SIG-M5 treated with dmso at 0.1 percent for 504 hours (cell line): ENCODE results near the gene C19orf81.
A peak's percentile ranks its signal among the peaks of the same experiment; 100 is the strongest.

ENCODE experiments used
- DNase-seq: peaks from one replicate; lab custom pipeline; 2025; ENCODE audit not compliant: unreplicated experiment; lab: John Stamatoyannopoulos, UW

C19orf81 gene

DNA sequence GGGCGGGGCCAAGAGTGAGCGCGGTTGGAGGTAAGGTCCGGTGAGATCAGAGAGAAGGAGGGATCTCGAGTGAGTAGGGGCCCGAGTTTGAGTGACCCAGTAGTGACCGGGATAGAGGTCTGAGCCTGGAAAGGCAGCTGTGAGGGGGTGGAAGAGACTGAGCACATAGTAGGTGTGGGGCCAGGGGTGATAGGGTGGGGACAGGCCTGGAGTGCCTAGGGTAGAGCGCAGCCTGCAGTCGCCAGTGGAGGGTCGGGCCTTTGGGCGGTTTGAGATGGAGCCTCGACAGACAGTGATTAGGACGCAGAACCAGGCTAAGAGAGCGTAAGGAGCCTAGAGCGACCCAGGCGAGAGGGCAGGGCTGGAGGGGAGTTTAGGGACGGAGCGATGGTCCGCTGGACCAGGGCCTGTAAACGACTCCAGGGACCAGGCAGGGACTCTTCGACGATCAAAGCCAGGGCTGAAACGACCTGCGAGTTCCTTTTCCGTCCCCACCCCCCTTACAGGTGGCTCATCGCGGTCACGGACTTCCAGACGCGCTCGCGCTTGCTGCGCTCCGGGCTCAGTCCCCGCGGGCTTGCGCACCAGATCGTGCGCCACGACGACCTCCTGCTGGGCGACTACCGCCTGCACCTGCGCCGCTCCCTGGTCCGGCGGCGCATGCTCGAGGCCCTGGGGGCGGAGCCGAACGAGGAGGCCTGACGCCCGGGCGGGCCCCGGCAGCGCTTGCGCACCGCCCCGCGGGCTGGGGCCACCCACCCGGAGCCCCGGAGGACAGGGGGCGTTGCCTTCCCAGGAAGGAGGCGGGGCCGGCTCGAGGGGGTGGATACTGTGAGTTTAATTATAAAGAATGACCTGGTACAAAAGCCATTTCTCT lies 9.4 kb downstream of the C19orf81 start:
- peak; percentile 73 for DNase-seq

DNA sequence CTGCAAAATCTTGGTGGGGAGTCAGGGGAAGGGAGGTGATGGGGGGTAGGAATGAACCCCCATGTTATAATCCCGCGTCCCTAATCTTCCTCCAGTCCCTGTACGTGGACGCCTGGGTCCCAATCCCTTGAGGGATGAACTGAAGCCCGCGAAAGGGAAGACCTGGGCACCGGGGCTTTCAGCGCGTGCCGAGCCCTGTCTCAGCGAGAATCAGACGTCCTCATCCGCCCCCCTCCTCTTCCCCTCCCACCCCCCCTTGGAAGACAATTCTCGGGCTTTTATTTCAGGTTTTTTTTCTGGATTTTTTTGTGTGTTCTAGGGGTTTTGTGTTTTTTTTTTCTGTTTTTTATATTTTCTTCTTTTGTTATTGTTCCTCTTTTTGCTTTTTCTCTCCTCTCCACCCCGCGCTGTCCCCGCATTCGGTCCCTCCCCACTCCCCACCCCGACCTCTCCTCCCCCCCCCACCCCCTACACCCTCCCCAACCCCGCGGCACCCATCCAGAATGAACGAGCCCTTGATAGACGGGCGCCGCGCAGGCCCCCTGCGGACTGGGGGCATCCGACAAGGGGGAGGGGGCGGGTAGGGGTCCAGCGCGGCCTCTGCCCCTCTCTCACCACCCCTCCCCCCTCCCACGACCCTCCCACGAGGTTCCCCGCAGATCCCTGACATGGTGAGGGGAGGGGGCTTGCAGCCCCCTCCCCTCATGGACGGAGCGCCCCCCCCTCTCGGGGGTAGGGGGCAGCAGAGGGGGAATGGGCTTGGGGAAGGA lies 10.3 kb downstream of the C19orf81 start:
- no peak for DNase-seq

DNA sequence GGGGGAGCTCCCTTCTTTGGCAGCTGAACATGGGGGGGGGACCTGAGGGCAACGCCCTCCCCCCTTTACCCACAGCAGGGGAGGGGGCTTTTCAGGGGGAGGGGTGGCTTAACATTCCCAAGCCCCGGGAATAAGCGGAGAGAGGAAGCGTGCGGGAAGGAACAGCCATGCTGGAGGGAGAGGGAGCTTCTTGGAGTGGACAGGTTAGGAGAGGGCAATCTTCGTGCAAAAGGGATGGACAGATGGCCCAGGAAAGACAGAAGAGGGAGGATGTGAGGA lies 10.8 kb downstream of the C19orf81 start:
- no peak for DNase-seq

DNA sequence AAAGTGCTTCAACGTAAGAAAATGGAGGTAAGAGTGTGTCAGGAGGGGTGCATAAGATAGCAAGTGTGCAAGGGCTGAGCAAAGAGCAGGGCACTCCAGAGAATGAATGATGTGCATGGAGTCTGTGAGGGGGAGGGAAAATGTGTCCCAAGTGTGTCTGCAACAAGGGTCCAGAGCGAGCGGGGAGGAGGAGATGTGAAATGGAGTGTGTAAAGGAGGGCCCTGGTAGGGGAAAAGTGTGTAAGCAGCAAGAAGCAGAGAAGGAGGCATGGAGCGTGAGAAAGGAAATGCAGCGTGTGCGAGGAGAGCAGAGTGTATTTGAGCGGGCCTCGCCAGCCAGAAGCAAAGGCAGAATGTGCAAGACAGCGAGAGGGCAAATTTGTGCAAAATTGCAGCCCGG lies 11.8 kb downstream of the C19orf81 start:
- DNase-seq = no peak

DNA sequence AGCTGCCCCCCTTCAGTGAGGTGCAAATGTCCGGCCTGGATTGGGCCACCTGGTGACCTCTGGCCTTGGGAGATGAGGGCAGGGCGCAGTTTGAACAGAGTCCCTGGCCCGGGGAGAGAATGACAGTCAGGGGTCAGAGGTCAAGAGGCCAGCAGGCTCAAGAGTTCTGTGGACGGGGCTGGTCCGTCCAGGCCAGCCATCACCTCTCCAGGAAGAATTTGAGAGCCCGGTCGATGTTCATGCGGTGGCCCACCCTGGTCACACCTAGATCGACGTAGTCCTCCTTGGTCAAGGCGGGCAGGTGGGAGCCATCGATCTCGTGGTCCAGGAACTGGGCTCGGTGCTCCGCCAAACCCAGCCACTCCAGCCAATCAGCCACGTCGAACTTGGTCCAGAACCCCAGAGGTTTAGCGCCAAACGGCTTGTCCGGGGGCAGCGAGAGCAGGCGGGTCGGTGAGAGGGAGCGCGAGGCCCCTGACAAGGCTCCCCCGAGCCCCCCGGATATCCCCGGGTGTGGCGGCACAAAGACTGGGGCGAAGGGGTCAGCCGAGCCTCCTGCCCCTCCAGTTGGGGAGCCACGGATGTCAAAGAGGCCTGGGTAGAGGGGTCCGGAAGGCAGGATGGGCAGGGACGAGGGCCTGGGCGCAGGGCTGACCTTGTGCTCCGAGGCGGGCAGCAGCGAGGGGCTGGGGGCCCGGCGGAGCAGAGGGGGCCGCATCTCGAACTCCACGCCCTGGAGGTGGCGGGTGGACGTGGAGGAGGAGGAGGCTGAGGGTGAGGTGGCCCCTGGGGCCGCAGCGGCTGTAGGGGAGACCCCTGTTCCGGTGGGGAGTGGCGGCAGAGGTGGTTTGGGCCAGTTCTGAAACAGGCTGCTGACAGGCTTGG lies 12.8 kb downstream of the C19orf81 start:
- no peak for DNase-seq

DNA sequence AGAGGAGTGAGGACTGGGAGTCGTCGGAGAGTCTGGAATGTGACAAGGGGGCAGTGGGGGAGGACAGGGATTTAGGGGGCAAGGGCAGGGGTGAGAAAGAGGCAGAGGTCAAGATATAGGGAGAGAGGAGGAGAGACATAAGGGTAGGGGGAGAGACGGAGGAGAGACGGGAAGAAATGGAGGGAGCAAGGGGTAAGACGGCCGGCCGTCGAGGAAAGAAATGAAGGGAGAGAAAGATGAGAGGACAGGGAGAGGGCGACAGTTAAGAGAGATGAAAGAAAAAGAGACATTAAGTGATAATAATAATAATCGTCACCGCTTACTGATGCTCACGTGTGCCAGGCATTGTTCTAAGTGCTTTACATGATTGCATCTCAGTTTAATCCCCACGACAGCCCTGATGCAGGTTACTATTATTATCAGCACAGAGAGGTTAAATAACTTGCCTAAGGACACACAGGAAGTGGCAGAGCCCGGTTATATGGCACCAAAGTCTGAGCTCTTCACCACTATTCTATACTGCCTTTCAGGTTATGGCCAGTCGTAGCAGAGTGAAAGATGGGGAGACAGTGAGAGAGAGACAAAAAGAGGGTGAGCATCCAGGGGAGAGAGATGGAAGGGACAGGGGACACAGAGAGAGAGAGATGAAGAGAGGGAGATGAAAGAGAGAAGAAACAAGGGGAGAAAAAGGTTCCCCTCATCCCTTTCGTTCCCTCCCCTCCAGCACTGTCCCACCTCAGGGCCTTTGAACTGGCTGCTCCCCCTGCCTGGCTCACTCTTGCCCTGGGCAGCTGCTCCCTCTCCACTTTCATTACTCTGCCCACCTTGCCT lies 13.6 kb downstream of the C19orf81 start:
- DNase-seq = no peak

DNA sequence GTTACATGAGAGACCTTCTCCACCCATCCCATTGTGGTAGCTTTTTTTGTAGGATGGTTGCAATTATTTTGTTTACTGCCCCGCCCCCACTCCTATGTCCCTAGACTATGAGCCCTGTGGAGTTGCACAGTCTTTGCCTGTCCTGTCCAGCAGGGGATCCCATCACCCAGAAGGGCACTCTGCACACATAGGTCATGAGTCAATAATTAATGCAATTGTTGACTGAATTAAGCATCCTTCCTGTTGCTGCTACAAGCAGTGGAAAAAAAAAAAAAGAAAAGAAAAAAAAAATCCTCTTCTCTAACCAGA lies 14.2 kb downstream of the C19orf81 start:
- DNase-seq = peak; percentile 16

DNA sequence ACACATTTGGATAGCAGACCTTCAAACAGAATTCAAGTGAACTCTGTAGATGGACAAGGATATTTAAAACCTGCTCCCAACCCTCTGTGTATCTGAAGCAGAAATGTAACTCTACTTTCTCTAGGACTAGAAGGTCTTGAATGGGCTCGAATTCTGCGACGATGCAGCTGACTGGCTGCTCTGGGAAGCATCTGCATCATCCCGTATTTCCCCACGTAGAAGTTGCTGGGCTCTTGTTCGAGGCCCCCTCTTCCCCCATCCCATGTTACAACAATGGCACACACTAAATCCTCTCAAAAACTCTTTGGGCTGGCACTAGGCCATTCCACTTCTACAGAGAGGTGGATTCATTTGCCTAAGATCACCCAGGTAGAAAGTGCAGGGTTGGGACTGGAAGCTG lies 15.0 kb downstream of the C19orf81 start:
- no peak for DNase-seq

DNA sequence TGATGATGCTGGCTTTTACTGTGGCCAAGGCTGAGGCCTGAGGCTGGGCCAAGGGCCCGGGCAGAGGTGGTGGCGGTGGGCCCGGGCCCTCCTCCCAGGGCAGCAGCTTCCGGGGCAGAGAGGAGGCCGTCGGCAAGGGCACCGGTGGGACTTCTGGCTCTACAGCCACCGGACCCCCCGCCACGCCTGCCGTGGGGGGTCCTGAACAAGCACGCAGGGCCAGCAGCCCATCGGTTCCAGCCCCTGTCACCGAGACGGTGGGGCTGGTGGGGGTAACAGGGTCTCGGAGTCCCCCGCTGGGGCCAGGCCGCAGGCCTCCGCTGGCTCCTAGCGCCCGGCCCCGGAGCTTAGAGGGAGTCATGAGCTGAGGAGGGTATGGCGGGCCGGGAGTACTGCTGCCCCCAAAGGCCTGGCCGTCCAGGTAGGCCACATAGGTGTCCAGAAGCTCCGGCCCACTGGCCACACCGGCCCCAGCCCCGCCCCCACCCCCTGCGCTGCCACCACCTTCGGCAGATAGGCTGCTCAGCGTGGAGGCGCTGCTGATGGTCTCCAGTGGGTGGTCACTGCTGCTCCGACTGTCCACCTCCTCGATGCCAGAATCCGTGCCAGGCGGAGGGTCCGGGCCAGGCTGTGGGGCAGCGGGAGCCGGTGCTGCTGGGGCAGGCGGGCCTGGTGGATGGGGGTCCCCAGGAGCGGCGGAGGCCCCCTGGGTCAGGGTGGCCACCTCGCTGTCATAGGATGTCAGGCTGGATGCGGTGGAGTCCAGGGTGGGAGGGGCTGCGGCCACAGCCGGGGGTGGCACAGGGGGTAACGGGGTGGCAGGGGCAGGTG lies 17.3 kb downstream of the C19orf81 start:
- no peak for DNase-seq

DNA sequence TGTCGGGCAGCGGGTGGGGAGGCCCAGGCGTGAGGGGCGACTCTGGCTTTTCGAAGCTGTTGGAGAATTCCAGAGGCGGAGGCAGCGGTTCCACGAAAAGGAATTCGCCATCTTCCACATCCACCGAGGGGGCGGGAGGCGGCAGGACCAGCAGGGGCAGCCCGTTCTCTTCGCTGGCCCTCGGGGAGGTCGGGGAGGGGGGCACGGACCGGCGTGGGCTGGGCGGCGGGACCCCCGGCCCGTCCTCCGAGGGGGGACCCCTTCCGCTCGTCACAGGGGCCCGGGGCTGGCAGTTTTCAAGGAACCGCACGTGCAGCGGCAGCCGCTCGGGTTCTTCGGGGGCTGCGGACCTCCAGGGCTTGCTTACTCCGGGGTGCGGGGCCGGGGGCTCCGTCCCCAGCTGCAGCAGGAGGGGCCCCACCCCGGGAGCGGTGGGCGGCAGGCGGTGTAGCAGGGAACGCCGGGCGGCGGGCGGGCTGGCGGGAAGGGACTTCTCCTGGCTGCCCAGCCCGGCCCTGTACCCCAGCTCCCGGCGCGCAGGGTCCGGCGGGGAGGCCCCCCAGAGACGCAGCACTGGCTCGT lies 18.0 kb downstream of the C19orf81 start:
- no peak for DNase-seq

DNA sequence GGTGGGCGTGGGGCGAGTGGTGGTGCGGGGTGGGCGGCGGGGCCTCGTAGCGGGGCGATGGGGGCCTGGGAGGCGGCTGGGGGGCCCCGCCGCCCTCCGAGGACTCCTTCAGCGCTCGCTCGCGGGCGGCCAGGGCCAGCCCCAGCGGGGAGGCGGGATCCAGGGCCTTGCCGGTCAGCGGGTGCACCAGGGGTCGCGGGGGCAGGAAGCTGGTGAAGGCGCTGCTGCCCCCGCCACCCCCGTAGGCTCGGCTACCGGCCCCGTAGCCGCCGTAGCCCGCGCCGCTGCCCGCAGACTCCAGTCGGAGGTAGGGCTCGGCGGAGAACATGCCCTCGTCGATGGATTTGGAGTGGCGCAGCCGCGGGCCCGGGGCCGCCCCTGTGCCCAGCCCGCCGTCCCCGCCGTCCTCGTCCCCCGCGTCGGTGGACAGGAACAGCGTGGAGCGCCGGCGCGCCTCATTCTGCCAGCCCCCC lies 18.6 kb downstream of the C19orf81 start:
- no peak for DNase-seq

DNA sequence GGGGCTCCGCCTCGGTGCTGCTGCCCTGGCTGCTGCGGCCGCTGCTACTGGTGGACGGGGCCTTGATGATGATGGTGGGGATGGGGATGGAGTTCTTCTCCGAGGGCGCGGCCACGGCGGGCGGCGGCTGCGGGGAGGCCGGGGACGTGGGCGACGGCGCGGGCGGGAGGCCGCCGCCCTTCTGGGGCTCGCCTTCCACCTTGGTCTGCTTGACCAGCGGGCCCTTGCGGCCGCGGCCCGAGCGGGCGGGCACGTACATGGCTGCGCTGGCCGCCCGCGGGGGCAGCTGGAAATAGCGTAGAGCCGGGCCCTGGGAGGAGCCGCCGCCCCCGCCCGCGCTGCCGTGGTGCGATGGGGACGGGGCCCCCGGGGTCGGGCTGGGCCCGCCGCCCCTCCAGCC lies 19.2 kb downstream of the C19orf81 start:
- DNase-seq = no peak

DNA sequence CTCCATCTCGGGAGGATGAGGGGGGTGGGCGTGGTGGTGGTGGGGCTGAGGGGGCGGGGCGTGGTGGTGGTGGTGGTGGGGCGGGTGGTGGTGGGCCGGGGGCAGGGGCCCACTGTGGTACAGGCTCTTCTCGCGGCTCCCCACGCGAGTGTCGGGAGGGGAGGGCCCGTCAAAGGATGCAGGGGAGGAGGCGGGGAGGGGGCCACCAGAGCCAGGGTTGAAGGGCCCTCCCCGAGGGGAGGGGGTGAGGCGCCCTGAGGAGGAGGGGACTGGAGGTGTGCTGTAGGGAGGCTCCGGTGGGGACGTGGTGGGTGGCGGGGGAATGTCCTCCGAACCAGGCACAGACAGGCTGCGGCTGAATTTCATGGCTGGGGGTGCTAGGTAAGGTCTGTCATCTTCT lies 19.6 kb downstream of the C19orf81 start:
- DNase-seq = no peak

DNA sequence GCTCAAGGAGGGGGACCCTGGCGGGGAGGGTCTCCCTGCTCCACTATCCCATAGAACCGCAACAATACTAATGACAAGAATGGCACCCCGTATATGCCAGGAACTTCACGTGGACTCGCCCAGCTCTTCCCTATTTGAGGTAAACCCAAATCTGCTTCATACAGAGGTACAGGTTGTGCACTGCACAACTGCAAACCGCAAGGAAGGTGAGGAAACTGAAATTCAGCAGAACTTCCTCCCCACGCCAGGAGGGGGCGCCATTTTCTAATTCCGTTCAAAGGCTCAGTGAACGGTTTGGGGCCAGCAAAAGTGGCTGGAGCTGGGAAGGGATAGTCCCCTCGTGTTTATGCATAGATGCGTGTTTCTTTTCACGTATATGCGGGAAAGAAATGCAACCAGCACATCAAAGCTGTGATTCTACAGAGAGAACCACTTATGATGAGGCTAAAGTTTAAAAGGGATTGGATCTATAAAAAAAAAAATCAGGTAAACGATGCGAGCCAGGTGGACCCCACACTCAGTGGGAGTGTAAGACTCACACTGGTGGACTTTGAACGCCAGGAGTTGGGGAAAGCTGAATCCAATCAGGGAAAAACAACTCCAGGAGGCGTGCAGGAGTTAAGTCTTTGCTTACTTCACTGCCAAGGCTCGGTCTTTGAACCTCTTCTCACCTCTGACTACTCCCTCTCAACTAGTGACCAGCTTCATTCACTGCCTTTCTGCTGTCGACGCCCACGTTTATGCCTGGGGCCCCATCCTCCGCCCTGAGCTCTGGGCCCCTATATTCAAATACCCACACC lies 20.3 kb downstream of the C19orf81 start:
- peak; percentile 8 for DNase-seq

DNA sequence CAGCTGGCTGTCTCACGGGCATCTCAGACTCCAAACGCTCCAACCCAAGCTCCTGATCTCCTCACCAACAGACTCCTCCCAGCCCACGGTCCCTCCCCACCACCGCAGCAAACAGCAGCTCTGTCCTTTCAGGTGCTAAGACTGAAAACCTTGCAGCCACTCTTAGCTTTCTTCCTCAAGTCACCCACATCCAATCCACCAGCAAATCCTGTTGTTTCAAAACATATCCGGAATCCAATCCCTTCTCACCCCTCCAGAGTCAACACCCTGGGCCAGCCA lies 20.8 kb downstream of the C19orf81 start:
- no peak for DNase-seq

DNA sequence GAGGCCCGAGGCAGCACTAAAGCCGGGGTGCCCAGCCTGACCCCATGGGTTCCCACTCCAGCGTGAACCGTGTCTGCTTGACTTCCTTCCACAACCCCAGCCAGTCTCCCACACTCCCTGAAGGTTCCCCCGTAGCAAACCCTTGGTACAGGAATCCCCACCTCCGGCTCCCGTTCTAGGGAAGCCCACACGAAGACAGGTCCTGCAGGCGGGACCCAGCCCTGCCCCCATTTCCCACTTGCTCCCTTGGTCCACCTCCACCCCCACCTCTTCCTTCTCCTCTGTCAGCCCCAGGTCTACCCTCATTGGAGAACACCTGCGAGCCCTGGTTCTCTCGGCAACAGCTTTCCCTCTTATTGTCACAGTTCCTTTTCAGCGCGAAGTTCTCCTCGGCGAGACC lies 23.9 kb downstream of the C19orf81 start:
- DNase-seq = no peak

DNA sequence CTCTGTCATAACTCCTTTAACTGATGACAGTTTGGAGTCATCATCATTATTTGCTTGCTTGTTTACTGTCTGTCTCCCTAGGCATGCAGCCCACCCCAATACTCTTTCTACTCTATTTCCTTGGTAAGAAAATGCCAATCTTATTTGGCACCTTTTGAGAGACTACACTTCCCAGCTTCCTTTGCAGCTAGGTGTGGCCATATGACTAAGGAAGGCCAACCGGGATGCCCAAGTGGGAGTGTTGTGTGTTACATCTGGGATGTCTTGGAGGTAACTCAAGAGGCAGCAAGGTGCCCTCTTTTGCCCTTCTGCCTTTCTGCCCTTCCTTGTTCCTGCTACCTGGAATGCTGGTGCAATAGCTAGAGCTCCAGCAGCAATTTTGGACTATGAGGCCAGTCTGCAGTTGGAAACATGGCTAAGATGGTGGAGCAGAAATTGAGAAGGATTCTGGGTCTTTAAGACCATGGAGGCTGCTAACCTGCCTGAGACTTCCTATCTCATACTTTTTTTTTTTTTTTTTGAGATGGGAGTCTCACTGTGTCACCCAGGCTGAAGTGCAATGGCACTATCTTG lies 27.5 kb downstream of the C19orf81 start:
- DNase-seq = no peak

DNA sequence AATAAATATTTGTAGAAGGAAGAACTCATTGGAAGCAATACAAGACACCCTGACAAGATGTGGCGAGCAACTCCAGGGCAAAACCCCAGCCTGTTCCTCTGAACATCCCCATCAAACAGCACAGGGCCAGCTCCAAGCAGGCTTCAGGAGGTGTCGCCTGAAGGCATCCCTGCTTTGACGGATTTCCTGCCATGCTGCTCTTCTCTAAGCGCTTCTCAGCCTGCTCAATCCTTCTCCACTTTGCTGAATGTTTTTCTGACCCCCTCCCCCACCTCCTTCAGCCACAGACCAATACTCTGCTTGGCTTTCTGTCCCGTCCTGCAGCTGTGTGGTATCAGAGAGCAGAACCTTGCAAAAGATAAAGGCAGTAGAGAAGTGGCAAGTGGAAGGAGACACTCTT lies 28.4 kb downstream of the C19orf81 start:
- DNase-seq = no peak

DNA sequence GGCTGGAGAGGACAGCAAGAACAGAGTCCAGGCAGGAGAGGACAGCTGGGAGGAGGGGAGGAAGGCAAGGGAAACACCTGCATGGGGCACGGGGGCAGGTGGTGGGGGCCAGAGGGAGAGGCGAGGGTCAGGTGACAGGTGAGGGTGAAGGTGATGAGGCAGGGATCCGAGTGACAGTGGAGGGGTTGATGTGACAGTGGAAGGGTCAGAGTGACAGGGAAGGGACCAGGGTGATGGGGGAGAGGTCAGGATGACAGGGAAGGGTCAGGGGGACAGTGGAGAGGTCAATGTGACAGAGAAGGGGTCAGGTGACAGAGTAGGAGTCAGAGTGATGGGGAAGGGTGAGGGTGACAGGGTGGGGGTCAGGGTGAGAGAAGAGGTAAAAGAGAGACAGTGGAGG lies 29.1 kb downstream of the C19orf81 start:
- no peak for DNase-seq
